B cell (primary cell): Measurements from ENCODE around the gene NAV1. TPM values are rescaled to one million over a fixed set of nuclear protein-coding genes. Genes with fewer than 3 reads are reported as not detected.

ENCODE experiments used
- ATAC-seq: fragments of 200-7000 bp; cut with Tn5 transposase; one replicate; pipeline ENCODE4 v1.10.0; 2021; ENCODE audit warnings: low read depth, mild to moderate bottlenecking, moderate number of reproducible peaks, moderate library complexity
- CTCF ChIA-PET: fragments of 350-600 bp; sonication (Branson Sonifier 250); formaldehyde crosslinking; loops from one replicate; lab custom pipeline; 2021; ENCODE audit warnings: antibody characterized with exemption, inconsistent platforms; lab: Charles Lee
- POLR2A ChIA-PET: fragments of 350-600 bp; sonication (Branson Sonifier 250); formaldehyde crosslinking; loops from one replicate; lab custom pipeline; 2021; ENCODE audit warnings: antibody characterized with exemption; lab: Charles Lee
- DNase-seq: peaks from one replicate; pipeline ENCODE4 v3.0.0; 2013
- H2AFZ ChIP-seq: 2 replicates; pipeline ENCODE4 v1.6.1; 2012; ENCODE audit warnings: mild to moderate bottlenecking, low read depth, low read length; ENCODE audit not compliant: insufficient read depth, poor library complexity, severe bottlenecking
- H3K27ac ChIP-seq, 2 donors: 1 replicate in 1 of 2; 2 replicates in 1 of 2; pipeline ENCODE4 v1.5.1; 2012 to 2013; ENCODE audit warnings: low read length in 2 of 2, mild to moderate bottlenecking in 2 of 2, moderate library complexity in 1 of 2
- H3K27me3 ChIP-seq, 4 experiments: fragments of 200-600 bp in 1 of 4; sonication (generic) in 1 of 4; replicated peaks in 1 of 4; 1 replicate in 2 of 4; 2 replicates in 2 of 4; pipeline versions ENCODE4 v1.6.1 to v1.7.0; 2013 to 2016; ENCODE audit warnings: low read length in 3 of 4, mild to moderate bottlenecking in 2 of 4, mixed read lengths in 1 of 4, moderate library complexity in 1 of 4; ENCODE audit not compliant: insufficient read depth in 4 of 4, control insufficient read depth in 3 of 4; ENCODE audit errors: control extremely low read depth in 1 of 4
- H3K36me3 ChIP-seq, 2 experiments: replicated peaks in 1 of 2; 1 replicate in 1 of 2; 2 replicates in 1 of 2; pipeline versions ENCODE4 v1.6.1 to v1.7.1; 2013; ENCODE audit warnings: low read length in 1 of 2; ENCODE audit not compliant: insufficient read depth in 2 of 2, control insufficient read depth in 1 of 2; ENCODE audit errors: control extremely low read depth in 1 of 2, extremely low read depth in 1 of 2
- H3K4me1 ChIP-seq, 2 donors: fragments of 200-600 bp in 1 of 2; sonication (generic) in 1 of 2; 1 replicate in 1 of 2; 2 replicates in 1 of 2; pipeline versions ENCODE4 v1.5.1 to v1.6.1; 2013 to 2017; ENCODE audit warnings: low read length in 2 of 2; ENCODE audit not compliant: control insufficient read depth in 2 of 2, insufficient read depth in 2 of 2
- H3K4me2 ChIP-seq: replicated peaks from 2 replicates; pipeline ENCODE3; 2012; ENCODE audit warnings: mild to moderate bottlenecking, low read depth, low read length; ENCODE audit not compliant: poor library complexity, severe bottlenecking
- H3K4me3 ChIP-seq, 5 experiments: fragments of 200-600 bp in 1 of 5; sonication (generic) in 1 of 5; 1 replicate in 3 of 5; 2 replicates in 2 of 5; pipeline versions ENCODE4 v1.5.1 to v1.7.0; 2011 to 2016; ENCODE audit warnings: low read length in 4 of 5, mild to moderate bottlenecking in 4 of 5, low read depth in 2 of 5, control low read depth in 1 of 5, moderate library complexity in 1 of 5; ENCODE audit not compliant: insufficient read depth in 1 of 5; ENCODE audit errors: control extremely low read depth in 1 of 5, extremely low read depth in 1 of 5
- H3K79me2 ChIP-seq: fragments of 200-600 bp; sonication (generic); one replicate; pipeline ENCODE4 v1.6.0; 2016; ENCODE audit warnings: low read length; ENCODE audit not compliant: control insufficient read depth, insufficient read depth
- H3K9ac ChIP-seq: fragments of 200-600 bp; sonication (generic); 2 replicates; pipeline ENCODE4 v1.6.1; 2017; ENCODE audit warnings: mild to moderate bottlenecking, low read length, moderate library complexity
- H3K9me3 ChIP-seq, 3 donors: one replicate each; pipeline versions ENCODE4 v1.6.1 to v1.7.1; 2013; ENCODE audit warnings: low read length in 2 of 3; ENCODE audit not compliant: control insufficient read depth in 2 of 3, insufficient read depth in 1 of 3; ENCODE audit errors: control extremely low read depth in 1 of 3
- H4K20me1 ChIP-seq: 2 replicates; pipeline ENCODE4 v1.6.0; 2012; ENCODE audit warnings: mild to moderate bottlenecking, low read length; ENCODE audit not compliant: insufficient read depth, control insufficient read depth, poor library complexity, severe bottlenecking
- H3K27ac Mint-ChIP-seq: one replicate; pipeline ENCODE4 v1.8.0; 2021; ENCODE audit warnings: mixed read lengths
- H3K27me3 Mint-ChIP-seq: one replicate; pipeline ENCODE4 v1.8.0; 2021; ENCODE audit warnings: mixed read lengths
- H3K4me1 Mint-ChIP-seq: one replicate; pipeline ENCODE4 v1.8.0; 2021; ENCODE audit warnings: mixed read lengths
- H3K4me3 Mint-ChIP-seq: one replicate; pipeline ENCODE4 v1.8.0; 2021; ENCODE audit warnings: mixed read lengths
- H3K9me3 Mint-ChIP-seq: one replicate; pipeline ENCODE4 v1.8.0; 2022; ENCODE audit warnings: mixed read lengths; ENCODE audit not compliant: insufficient read depth
- CTCF ChIP-seq: fragments of 200-600 bp; IDR thresholded peaks from one replicate; pipeline ENCODE4 v1.8.0; 2022; ENCODE audit warnings: antibody characterized with exemption, mild to moderate bottlenecking
- EZH2 ChIP-seq: IDR thresholded peaks from 2 replicates; pipeline ENCODE4 v1.6.1; 2012; ENCODE audit warnings: borderline replicate concordance, low read depth, mild to moderate bottlenecking, moderate library complexity, low read length; ENCODE audit not compliant: insufficient read depth, poor library complexity, severe bottlenecking
- whole genome bisulfite sequencing: methylation state at CpG from one replicate; pipeline ENCODE4 v1.1.5; 2013; ENCODE audit warnings: missing lambda C conversion rate; ENCODE audit not compliant: insufficient coverage; 5-methylcytosine and 5-hydroxymethylcytosine counted together
- intact Hi-C: fragments of 100-400 bp; cut with micrococcal nuclease; formaldehyde crosslinking; loops from one replicate; pipeline ENCODE4 v1.10.0; 2022
- polyA plus RNA-seq: library from polyadenylated mRNA; depleted of rRNA; stranded (reverse); fragments of >200 nt; gene quantifications from 2 replicates; pipeline ENCODE4 v1.2.3, GENCODE V29; 2012
- total RNA-seq, 2 donors: library from RNA; stranded (reverse); fragments of 120-200 nt in 1 of 2; gene quantifications; 1 replicate in 1 of 2; 2 replicates in 1 of 2; pipeline versions ENCODE4 v1.2.3 to v1.2.4, GENCODE V29; 2013 to 2022

The NAV1 gene
- total and polyA plus RNA-seq, 2 donors (not counting 1 experiment from before 2014, with no cell fraction given), result 1.5 to 4.3 TPM

GRCh38 chr1:201502511-201502857 is 36.4 kb upstream of the NAV1 start:
- no peak overlapping the region for H3K4me3 Mint-ChIP-seq
- intact Hi-C loops, result no loop called here
- POLR2A ChIA-PET, result no interaction called here

More at GRCh38 chr1:201502511-201502857, 36.4 kb upstream of the NAV1 start:
- Histone ChIP-seq H4K20me1 (no peaks in the 10 kb centered on the region), H3K9ac (no peak overlapping the region), H3K4me1 (peaks cover 16 to 20% of the 10 kb centered on the region in 2 donors), H3K4me2 (no peak overlapping the region), H3K36me3 (no peaks in the 10 kb centered on the region), H3K27ac (no peak overlapping the region), H2AFZ (no peak overlapping the region), H3K9me3 (no peaks in the 10 kb centered on the region), H3K27me3 (no peaks in the 10 kb centered on the region), H3K4me3 (no peak overlapping the region), H3K79me2 (peaks cover 37% of the 10 kb centered on the region)
- H3K4me1 Mint-ChIP-seq, result peaks cover 24% of the 10 kb centered on the region
- H3K27me3 Mint-ChIP-seq, result no peaks in the 10 kb centered on the region
- ATAC-seq (no peak), DNase-seq (no peak)
- no peaks in the 10 kb centered on the region for H3K9me3 Mint-ChIP-seq
- CTCF ChIA-PET, result interaction anchor here (0.9 to 5.3 kb wide), 4 partner anchors 11 to 55 kb away, joined by 3 to 59 read pairs (median 18); no protein-coding TSS in a partner anchor
- WGBS, result 98% methylated on average over 3 of the region's 3 CpGs
- no peak overlapping the region for H3K27ac Mint-ChIP-seq
- no peak for TF ChIP-seq EZH2
- TF ChIP-seq CTCF, result no peak
